Type B pancreatic cell (in vitro differentiated cells): Measurements from ENCODE around the gene CDC16. TPM values are rescaled to one million over a fixed set of nuclear protein-coding genes. Genes with fewer than 3 reads are reported as not detected.

Source experiments
- DNase-seq: peaks from one replicate; pipeline ENCODE4 v3.0.0; 2021; ENCODE audit warnings: mixed read lengths; ENCODE audit not compliant: unreplicated experiment; ENCODE audit errors: extremely low spot score
- H3K27ac Mint-ChIP-seq: 2 replicates; pipeline ENCODE4 v1.8.0; 2021; ENCODE audit warnings: mild to moderate bottlenecking, mixed read lengths
- H3K27me3 Mint-ChIP-seq: 2 replicates; pipeline ENCODE4 v1.8.0; 2021; ENCODE audit warnings: mixed read lengths
- H3K36me3 Mint-ChIP-seq: 2 replicates; pipeline ENCODE4 v1.8.0; 2021; ENCODE audit warnings: mixed read lengths
- H3K4me1 Mint-ChIP-seq: one replicate; pipeline ENCODE4 v1.8.0; 2021; ENCODE audit warnings: mixed read lengths; ENCODE audit not compliant: unreplicated experiment
- H3K4me3 Mint-ChIP-seq: 2 replicates; pipeline ENCODE4 v1.8.0; 2021; ENCODE audit warnings: mild to moderate bottlenecking, mixed read lengths
- H3K9me3 Mint-ChIP-seq: 2 replicates; pipeline ENCODE4 v1.8.0; 2021; ENCODE audit warnings: mixed read lengths
- CTCF ChIP-seq: fragments of 200-600 bp; sonication (generic); conservative IDR thresholded peaks from 2 replicates; pipeline ENCODE4 v1.5.0; 2021; ENCODE audit warnings: antibody characterized with exemption, mild to moderate bottlenecking
- microRNA-seq: library from miRNA; unstranded; fragments of <30 nt; microRNA quantifications from one replicate; pipeline ENCODE4, GENCODE V29; 2020
- total RNA-seq: library from RNA; stranded (reverse); gene quantifications from 2 replicates; pipeline ENCODE4 v1.2.1, GENCODE V29; 2021; ENCODE audit warnings: low replicate concordance

The CDC16 gene
- total RNA-seq, 1 donor from 2014 or later, result 81.7 TPM

GRCh38 chr13:114320065-114320464 lies 85.4 kb downstream of the CDC16 start:
- Mint-ChIP-seq H3K4me3 (no peak overlapping the region), H3K27ac (no peak overlapping the region), H3K27me3 (no peaks in the 10 kb centered on the region), H3K9me3 (no peaks in the 10 kb centered on the region), H3K36me3 (peaks cover 49% of the 10 kb centered on the region), H3K4me1 (peaks cover 11% of the 10 kb centered on the region)
- DNase-seq, result no peak
- no peak for TF ChIP-seq CTCF

- Mint-ChIP-seq H3K4me1 (peaks cover 9% of the 10 kb centered on the region), H3K27me3 (no peaks in the 10 kb centered on the region), H3K36me3 (peaks cover 54% of the 10 kb centered on the region), H3K27ac (no peak overlapping the region), H3K4me3 (no peak overlapping the region), H3K9me3 (no peaks in the 10 kb centered on the region)
- DNase-seq, result no peak
- TF ChIP-seq CTCF, result no peak
Measured at GRCh38 chr13:114321256-114321655, 86.6 kb downstream of the CDC16 start.

Small RNA genes lying within 50 kb of the gene (microRNA-seq; reads per million reads assigned to microRNA genes)
- gene MIR4502 (not detected), gene MIR548AR (not detected)

Other genes starting within 250 kb of the CDC16 start
- 1.9 and 9.3 TPM in 2 replicates for gene RASA3, start 102.3 kb upstream of the CDC16 start, total RNA-seq
- not detected in 2 replicates for gene CFAP97D2, start 55.6 kb upstream of the CDC16 start, total RNA-seq
- gene UPF3A, start 46.7 kb downstream of the CDC16 start, total RNA-seq, result 47.8 and 91.8 TPM in 2 replicates
- 19.2 and 37.0 TPM in 2 replicates for gene CHAMP1, start 79.6 kb downstream of the CDC16 start, total RNA-seq